GM19463 (cell line): Measurements from ENCODE around the gene PEX10.
"Not testable (repeated sequence)": the region's sequence is repeated elsewhere in the genome, so short reads cannot be mapped to it uniquely, and the experiment has no call there.

Experiments used
- ATAC-seq: cut with Tn5 transposase; IDR thresholded peaks from one replicate; pipeline ENCODE4 v1.9.1; 2021; ENCODE audit warnings: mild to moderate bottlenecking, moderate library complexity; ENCODE audit not compliant: unreplicated experiment

PEX10 gene

DNA sequence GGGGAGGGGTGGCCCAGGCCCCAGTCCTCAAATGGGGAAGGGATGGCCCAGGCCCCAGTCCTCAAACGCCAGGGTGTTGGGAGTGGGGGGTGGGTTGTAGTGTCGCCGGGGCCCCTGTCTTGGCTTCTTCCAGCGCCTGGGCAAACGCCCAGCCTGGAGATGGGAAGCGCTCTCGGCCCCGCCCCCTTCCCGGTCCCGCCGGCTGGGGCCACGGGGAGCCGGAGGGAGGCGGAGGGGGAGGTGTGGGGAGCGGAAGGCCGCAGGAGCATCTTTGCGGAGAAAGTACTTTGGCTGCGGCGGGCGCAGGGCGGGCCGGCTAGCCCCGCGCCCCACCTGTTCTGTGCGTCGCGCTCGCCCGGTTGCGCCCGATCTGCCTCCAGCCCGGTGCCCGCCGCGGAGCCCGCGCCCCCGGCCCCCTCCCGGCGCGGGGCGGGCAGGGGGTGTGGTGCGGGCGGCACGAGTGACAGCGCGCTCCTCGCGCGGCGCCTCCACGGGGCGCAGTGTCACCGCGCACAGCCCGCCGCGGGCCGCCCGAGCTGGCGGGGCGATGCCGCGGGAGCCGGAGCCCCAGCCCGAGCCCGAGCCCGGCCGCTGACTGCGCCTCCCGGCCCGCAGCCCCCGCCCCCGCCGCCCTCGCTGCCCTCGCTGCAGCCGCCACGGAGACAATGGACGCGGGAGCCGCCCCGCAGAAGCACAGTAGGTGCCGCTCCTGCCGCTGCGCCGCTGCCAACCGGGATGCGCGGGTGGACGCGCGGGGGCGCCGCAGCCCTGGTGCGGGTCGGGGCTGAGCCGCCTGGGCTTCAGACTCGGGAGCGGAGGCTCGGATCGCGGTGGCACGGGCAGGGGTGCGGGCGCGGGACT, 31.1 kb upstream of the PEX10 start:
- ATAC-seq: no peak

DNA sequence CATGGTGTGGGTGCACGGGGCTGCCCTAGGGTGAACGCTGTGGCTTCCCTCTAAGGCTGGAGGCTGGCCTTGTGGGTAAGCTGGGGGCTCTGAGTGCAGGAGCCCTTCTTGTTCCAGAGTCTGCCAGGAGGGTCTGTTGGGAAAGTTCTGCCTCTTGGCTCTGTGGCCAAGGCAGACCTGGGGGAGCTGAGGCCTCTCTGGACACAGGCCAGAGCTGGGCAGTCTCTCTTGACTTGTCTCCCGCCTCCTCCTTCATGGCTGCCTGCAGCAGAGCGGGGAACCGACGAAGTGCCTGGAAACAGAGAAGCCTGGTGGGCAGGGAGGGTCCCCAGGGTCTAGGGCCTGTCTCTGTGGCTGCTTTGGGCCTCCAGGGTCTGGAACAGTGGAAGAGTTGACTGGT, 30.3 kb upstream of the PEX10 start:
- no peak for ATAC-seq

DNA sequence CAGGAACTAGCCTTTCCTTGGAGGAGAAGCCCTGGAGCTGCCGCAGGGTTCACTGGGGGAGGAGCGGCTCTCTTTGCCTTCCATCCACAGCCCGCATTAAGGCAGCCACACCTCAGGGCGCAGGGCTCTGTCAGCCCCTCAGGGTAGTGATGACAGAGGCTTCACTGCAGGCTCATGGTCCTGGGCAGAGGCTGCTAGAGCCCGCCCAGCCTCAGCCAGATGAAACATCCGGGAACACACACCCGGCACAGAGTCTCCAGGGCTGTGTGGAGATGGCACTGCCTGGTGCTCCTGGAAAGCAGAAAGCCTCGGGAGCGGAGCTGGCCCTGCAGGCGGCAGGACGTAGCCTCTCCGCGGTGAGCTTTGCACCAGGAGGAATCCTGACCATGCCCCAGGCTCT, 29.4 kb upstream of the PEX10 start:
- ATAC-seq: no peak

DNA sequence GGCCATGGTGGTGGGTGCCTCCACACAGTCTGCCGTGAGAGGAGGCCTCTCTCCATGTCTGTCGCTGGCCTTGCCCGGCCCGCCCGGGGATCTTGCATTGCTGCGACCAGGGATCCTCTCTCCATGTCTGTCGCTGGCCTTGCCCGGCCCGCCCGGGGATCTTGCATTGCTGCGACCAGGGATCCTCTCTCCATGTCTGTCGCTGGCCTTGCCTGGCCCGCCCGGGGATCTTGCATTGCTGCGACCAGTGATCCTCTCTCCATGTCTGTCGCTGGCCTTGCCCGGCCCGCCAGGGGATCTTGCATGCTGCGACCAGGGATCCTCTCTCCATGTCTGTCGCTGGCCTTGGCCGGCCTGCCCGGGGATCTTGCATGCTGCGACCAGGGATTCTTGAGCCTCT, 28.0 kb upstream of the PEX10 start:
- ATAC-seq: not testable (repeated sequence)

DNA sequence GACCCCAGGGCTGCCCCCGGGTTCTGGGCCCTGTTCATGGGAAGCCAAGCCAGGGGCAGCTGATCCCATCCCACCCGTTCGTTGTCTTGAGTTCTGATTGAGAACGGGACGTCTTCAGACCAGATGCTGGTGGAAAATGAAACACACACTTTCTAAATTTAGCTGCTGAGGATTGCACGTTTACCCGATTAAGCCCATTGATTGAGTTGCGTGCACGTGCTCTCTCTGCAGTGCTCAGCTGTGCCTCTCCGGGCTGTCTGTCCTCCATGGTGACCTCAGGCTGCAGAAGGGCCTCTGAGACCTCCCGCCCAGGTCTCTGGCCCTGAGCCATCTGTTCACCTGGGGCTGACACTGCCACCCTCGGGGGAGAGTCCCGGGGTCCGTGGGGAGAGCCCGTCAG, 27.0 kb upstream of the PEX10 start:
- no peak for ATAC-seq

DNA sequence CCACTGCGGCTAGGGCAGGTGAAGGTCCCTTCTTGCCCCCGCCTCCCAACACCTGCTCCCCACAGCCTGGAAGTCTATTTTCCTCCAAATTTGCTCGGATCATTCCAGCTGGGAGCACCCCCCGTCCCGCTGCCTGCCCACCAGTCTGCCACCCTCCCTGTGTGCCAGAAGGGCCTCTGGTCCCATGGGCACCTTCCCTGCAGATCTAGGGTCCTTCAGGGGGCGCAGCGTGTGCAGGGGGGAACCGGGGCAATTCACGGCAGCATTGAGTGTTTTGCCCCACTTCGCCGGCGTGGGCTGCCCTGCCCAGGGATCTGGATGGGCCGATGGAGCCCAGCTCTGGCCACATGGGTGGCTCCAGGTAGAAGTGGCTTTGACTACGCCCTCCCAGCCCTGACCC, 26.3 kb upstream of the PEX10 start:
- ATAC-seq: no peak

DNA sequence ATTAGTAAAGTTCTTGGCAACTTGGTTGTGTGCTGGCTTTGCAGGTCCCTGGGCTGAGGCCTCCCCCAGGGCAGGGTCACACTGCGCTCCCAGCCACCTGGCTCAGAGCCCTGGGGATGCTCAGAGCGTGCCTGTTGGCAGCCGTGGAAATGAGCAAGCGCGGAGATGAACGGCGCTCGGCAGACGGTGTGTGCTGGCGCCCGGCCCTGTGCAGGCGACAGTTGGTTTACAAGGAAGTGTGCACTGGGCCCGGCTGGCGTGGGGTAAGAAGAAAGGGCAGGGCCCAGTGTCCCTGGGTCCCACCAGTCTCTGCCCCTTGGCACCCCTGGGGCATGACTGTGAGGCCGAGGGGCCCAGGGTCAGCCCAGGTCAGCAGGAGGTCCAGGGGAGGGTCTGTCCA, 25.7 kb upstream of the PEX10 start:
- no peak for ATAC-seq

DNA sequence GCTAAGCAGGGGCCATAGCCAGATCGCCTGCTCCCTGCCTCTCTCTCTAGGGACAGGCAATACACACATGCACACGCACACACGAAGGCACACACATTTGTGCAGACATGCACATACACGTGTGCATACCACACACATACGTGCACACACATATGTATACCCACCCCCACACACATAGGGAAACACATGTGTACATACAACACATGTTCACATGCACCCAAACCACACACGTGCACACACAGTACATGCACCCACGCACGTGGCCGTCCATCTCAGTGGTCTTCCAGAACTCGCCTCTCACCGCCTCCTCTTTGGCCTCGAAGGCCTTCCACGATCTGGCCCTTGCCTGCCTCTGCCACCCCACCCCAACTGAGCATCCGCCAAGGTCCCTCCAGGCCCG, 25.3 kb upstream of the PEX10 start:
- no peak for ATAC-seq

DNA sequence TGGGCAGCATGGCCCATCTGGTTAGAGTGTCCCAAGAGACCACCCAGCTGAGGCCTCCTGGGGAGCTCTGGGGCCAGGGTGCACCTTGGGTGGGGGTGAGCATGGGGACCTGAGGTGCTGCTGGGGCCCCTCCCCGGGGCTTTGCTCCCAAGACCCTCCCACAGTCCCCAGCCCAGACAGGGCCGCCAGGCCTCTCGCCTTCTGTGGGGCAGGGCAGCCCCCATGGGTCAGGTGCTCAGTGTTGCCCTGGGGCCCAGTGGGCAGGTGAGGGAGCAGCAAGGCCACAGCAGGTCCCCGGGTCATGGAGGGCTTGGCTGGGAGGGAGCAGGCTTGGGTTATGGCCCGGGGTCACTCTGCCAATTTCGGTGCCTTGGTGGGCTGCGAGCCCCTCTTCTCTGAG, 24.5 kb upstream of the PEX10 start:
- ATAC-seq: no peak

DNA sequence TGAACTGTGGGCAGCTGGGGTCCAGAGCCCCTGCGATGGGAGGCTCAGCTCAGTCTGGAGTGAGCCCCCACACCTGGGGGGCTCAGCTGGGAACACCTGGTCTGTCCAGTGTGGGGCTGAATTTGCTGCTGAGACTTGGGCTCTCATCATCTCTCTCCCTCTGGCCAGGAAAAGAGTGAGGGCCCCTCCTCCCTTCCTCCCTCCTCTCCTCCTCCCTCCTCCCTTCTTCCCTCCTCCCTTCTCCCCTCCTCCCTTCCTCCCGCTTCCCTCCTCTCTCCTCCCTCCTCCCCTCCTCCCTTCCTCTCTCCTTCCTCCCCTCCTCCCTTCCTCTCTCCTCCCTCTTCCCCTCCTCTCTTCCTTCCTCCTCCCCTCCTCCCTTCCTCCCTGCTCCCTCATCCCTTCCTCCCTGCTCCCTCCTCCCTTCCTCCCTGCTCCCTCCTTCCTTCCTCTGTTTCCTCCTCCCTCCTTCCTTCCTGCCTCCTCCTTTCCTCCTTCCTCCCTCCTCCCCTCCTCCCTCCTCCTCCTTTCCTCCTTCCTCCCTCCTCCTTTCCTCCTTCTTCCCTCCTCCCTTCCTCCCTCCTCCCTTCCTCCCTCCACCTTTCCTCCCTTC, 23.5 kb upstream of the PEX10 start:
- ATAC-seq: no peak

DNA sequence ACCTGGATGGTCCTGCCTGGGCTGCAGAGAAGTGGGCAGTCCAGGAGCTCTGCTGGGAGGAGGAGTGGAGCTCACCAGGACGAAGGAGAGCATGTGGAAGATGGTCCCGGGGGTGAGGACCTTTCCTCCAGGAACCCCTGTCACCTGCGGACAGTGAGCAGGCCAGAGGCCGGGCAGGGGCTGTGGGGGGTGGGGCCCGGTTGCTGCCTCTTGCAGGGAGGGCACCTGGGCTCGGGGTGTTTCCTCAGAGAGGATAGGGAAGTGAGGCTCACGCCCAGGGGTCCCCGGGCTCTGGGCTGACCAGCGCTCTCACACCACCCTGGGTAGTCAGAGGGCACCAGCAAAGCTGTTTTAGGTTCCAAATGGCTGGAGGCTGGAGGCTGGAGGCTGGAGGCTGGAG, 22.7 kb upstream of the PEX10 start:
- no peak for ATAC-seq

DNA sequence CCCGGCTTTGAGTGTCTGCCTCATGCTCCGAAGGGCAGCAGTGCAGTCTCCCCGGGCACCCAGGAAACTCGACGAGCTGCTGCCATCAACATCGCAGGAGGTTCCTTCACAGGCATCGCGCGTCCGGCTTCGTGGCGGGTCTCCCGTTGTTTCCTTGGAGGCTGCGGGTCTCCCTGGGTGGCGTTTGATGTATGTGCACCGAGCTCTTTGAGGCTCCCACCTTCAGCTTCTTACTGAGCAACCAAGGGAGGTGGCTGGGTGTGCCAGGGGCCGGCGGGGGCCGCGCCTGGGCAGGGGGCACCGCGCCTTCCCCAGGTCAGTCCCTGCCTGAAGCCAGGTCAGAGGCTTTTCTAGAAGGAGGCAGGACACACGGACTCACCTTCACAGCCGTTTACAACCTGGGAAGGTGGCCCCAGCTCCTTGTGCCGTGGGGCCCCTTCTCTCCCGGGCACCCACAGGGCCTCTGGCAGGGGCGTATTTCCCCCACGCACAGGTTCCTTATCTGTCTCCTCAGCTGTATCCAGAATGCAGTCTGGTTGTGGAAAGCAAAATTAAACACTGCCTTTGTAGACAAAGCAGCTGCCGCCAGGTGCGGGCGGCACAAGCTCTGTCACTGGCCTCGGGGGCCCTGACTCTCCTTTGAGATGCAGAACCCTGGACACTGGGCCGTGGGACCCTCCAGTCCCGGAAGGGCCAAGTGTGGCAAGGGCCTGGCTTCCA, 21.7 kb upstream of the PEX10 start:
- no peak for ATAC-seq

DNA sequence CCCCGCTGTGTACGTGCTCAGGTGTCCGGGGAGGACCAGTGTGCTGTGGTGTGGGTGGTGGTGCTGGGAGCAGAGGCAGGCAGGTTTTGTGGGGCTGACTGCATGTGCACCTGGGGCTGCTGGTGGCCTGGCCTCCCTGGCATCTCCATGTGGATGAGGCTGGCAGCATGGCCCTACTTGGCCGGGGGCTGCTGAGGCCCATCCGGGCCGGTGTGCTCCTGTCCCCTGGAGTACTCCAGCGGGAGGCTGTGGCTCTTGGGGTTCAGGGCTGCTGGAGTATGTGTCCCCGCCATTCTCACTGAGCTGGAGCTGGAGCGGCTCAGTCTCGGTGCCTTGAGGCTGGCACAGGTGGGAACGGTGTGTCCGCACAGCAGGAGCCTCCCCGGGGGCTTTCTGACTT, 20.8 kb upstream of the PEX10 start:
- no peak for ATAC-seq

DNA sequence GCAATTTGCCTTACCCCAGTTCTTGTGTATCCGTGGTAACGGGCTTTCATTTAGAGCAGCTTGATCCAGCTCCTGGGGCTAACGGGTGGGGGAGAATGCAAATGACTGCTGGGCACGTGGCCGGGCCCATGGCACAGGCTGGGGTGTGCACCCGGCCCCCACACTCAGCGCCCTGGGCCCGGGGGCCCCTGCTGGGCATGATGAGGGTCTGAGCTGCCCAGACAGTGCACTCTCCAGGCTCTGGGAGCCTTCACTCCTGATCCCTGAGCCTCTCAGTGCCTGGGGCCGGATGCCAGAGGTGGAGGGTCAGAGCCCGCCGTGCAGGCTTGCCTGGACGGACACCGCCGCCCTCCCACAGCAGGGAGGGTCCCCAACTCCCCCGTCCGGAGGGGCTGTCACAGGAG, 20.1 kb upstream of the PEX10 start:
- ATAC-seq: no peak

DNA sequence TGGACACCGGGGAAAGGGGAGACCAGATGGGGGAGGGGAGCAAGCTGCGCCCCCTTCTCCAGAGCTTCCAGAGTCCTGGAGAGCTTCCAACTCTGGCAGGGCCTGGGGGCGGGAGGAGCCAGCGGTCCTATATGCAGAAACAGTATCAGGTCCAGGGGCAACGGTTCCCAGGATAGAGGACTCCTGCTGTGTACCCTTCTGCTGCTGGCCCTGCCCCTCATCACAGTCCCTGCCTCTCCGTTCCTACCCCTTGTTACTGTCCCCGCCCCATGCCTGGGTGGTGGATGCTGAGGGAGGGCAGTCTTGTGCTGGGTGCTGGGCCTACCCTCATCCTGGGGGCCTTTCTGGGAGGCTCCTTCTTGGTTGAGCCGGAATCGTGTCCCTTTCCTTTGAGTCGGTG, 19.2 kb upstream of the PEX10 start:
- no peak for ATAC-seq

DNA sequence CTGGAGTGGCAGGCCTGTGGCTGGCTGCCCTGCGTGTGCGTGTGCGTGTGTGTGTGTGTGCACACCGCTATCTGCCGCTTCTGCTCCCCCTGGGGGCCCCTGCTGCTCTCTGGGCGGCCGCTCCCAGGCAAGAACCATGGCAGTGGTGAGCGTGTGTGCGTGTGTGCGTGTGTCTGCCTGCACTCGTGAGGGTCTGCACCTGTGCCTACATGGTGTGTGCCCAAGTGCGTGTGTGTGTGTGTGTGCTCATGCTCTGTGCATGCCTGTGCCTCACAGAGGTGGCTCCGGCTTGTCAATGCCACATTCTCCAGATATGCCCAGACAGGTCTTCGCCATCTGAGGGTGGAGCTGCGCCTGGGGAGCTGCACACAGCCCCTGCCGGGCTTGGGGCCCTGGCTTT, 18.7 kb upstream of the PEX10 start:
- ATAC-seq: no peak

DNA sequence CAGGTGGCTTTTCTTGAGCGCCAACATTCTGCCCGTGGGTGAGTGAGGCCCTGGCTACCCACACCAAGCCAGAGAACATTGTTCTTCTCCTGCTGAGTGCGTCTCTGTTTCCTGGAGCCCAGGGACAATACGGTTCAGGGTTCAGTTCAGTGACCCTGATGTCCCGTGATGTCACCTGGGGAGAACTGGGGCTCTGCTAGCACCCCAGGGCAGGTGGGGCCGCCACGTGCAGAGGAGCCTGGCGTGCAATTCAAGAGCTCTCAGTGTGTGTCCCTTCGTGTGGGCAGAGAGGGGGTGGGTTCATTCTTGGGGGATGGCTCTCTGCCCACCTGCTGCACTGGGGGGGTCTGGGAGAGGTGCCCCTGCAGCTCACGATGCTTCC, 18.2 kb upstream of the PEX10 start:
- ATAC-seq: no peak

DNA sequence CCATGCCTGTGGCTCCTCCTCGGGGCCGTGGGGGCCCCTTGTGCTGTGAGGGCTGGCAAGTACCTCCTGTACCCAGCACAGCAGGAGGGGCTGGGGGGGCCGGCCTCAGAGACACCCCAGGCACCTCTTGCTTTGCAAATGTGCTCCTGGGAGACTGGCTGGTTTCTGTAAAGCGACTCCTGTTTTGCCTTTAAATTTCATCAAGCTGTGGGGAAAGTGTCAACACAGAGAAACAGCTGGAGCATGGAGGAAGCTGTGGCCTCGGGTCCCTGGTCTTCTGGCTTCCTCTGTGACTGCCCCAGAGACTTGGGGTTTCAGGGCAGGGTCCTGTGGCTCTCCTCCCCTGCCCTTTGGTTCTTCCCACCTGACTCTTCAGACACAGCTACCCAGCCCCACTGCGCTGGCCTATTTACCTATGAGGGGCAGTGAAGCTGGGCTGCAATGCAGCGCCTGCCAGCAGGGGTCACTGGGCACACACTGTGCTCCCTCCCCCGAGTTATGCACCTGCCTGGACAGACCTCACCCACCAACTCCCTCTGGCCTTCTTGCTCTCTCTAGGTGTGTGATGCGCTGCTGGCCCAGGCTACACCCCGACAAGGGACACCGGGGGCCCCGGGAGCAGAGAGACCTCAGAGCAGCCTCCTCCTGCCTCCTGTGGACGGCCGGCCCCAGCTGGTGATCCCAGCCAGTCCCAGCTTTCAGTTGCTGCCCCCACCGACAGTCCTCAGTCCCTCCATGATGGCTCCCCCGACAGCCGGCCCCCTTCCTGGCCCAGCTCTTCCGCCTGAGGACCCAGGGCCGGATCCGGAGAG, 17.6 kb upstream of the PEX10 start:
- ATAC-seq: no peak

DNA sequence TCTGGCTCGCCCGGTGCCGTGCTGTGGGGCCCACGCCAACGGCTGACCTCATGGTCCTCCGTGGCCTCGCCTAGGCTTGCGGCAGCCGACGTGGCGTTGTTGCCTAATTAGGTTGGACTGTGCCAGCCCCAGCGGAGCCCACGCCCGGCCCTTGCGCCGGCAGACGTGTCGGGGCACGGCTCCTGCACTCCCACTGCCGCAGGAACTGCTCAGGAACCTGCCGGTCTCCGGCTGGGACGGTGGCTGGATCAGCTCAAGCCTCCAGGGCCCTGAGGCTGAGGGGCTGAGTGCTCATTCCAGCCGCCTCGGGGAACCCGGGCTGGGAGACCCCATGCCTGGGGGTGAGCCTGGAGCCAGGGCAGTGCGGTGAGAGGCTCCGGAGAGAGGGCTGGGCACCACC, 16.1 kb upstream of the PEX10 start:
- ATAC-seq: no peak

DNA sequence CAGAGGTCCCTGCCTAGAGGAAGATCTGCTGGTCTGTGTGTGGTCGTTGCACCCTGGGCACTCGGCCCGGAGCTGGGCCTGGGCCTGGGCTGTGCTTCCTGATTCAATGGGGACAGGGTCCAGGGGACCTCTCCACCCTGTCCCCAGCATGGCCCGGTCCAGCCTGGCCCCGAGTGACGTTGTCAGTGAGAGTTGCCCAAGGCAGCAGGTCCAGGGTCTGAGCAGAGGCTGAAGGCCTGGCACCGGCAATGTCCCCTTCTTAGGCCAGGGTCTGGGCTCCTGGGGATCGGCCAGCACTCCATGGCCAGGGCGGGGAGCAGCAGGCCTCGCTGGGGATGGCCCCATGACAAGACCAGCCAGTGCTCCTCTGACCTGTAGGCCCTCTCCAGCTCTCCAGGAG, 15.6 kb upstream of the PEX10 start:
- ATAC-seq: no peak

DNA sequence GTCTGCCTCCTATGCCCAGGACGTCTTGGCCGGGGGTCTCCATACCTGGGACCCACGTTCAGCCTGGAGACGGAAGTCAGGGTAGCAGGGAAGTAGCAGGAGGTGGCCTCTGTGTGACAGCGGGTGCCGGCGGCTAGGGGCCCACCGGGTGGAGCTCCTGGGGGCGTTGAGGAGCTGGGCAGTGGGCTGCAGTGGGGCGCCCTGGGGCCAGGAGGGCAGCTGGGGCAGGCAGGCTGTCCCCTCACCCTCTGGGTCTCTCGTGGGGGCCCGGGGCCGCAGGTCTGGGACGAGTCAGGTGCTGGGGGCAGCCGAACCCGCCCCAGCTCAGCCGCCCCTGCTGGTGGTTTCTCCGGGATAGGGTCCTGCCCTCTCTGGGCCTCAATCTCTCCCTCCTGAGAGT, 14.7 kb upstream of the PEX10 start:
- no peak for ATAC-seq
